HepG2 (cell line): ENCODE measurements around the gene SURF6. TPM values are rescaled to one million over a fixed set of nuclear protein-coding genes. Genes with fewer than 3 reads are reported as not detected.

Experiments used
- DMAP1 ChIP-seq: IDR thresholded peaks from 2 replicates; pipeline ENCODE4 v1.6.1; 2016
- HOXA3 ChIP-seq: sonication (generic); formaldehyde crosslinking; IDR thresholded peaks from 2 replicates; pipeline ENCODE4 v1.5.0; 2020; ENCODE audit warnings: missing genetic modification reagents
- KDM2A ChIP-seq: sonication (generic); formaldehyde crosslinking; IDR thresholded peaks from 2 replicates; pipeline ENCODE4 v1.4.0; 2020; ENCODE audit warnings: low read depth, missing genetic modification reagents, borderline replicate concordance
- MATR3 ChIP-seq: sonication (generic); formaldehyde crosslinking; IDR thresholded peaks from 2 replicates; pipeline ENCODE4 v1.4.0; 2020; ENCODE audit warnings: missing genetic modification reagents
- MYC ChIP-seq: sonication (generic); formaldehyde crosslinking; IDR thresholded peaks from 2 replicates; pipeline ENCODE4 v1.9.0; 2021; ENCODE audit warnings: missing genetic modification reagents, borderline replicate concordance
- POLR2A ChIP-seq, 2 experiments: IDR thresholded peaks; 2 replicates each; pipeline ENCODE4 v1.6.1; 2011; ENCODE audit warnings: low read depth in 2 of 2, low read length in 2 of 2, mild to moderate bottlenecking in 1 of 2, moderate library complexity in 1 of 2; ENCODE audit not compliant: insufficient read depth in 1 of 2
- SAP130 ChIP-seq: IDR thresholded peaks from 2 replicates; pipeline ENCODE4 v1.6.1; 2016; ENCODE audit warnings: low read depth
- SATB2 ChIP-seq: sonication (generic); formaldehyde crosslinking; IDR thresholded peaks from 2 replicates; pipeline ENCODE4 v1.5.0; 2020; ENCODE audit warnings: missing genetic modification reagents
- SKI ChIP-seq: fragments of 450-650 bp; IDR thresholded peaks from one replicate; pipeline ENCODE4 v1.6.1; 2018; ENCODE audit warnings: mild to moderate bottlenecking; ENCODE audit not compliant: partially characterized antibody
- SNAPC2 ChIP-seq: sonication (generic); formaldehyde crosslinking; IDR thresholded peaks from 2 replicates; pipeline ENCODE4 v1.8.1; 2022; ENCODE audit warnings: mild to moderate bottlenecking, missing genetic modification reagents
- THRA ChIP-seq: sonication (generic); formaldehyde crosslinking; IDR thresholded peaks from 2 replicates; pipeline ENCODE4 v1.4.0; 2020; ENCODE audit warnings: missing genetic modification reagents, borderline replicate concordance
- TOPORS ChIP-seq: sonication (generic); formaldehyde crosslinking; IDR thresholded peaks from 2 replicates; pipeline ENCODE4 v1.8.0; 2023; ENCODE audit warnings: mild to moderate bottlenecking, missing genetic modification reagents
- ZMYM4 ChIP-seq: sonication (generic); formaldehyde crosslinking; IDR thresholded peaks from 2 replicates; pipeline ENCODE4 v1.8.1; 2023; ENCODE audit warnings: mild to moderate bottlenecking, missing genetic modification reagents
- ZNF232 ChIP-seq: sonication (generic); formaldehyde crosslinking; IDR thresholded peaks from 2 replicates; pipeline ENCODE4 v1.4.0; 2020; ENCODE audit warnings: missing genetic modification reagents, borderline replicate concordance
- ZNF362 ChIP-seq: sonication (generic); formaldehyde crosslinking; IDR thresholded peaks from 2 replicates; pipeline ENCODE4 v1.4.0; 2020; ENCODE audit warnings: missing genetic modification reagents, mild to moderate bottlenecking, borderline replicate concordance
- ZNF773 ChIP-seq: sonication (generic); formaldehyde crosslinking; IDR thresholded peaks from 2 replicates; pipeline ENCODE4 v1.4.0; 2020; ENCODE audit warnings: missing genetic modification reagents, borderline replicate concordance
- ZNF775 ChIP-seq: sonication (generic); formaldehyde crosslinking; IDR thresholded peaks from 2 replicates; pipeline ENCODE4 v1.4.0; 2020; ENCODE audit warnings: missing genetic modification reagents, mild to moderate bottlenecking, moderate library complexity, borderline replicate concordance
- polyA plus RNA-seq, 8 experiments: library from polyadenylated mRNA; depleted of rRNA in 3 of 8; stranded (reverse) in 7 of 8; unstranded in 1 of 8; fragments of >200 nt; fragmentation: Illumina TruSeq in 4 of 8; extraction: Trizol in 4 of 8; gene quantifications; 2 replicates each; pipeline versions ENCODE4 v1.2.1 to v1.2.3, GENCODE V29; 2011 to 2016; ENCODE audit warnings: low read depth in 4 of 8, missing spikeins in 1 of 8, mixed read lengths in 1 of 8; ENCODE audit not compliant: insufficient read depth in 1 of 8
- total RNA-seq, 5 experiments: library from RNA; depleted of rRNA; stranded (reverse); fragments of >200 nt; fragmentation: Illumina TruSeq; extraction: Trizol; gene quantifications; 2 replicates each; pipeline ENCODE4 v1.2.3, GENCODE V29; 2016; ENCODE audit warnings: low read depth in 1 of 5
- TF ChIP-seq, protein P1 (sequence below): sonication (generic); formaldehyde crosslinking; IDR thresholded peaks from 2 replicates; pipeline ENCODE4 v1.4.0; 2020; ENCODE audit warnings: mild to moderate bottlenecking, missing genetic modification reagents
- TF ChIP-seq, protein P2 (sequence below): sonication (generic); formaldehyde crosslinking; IDR thresholded peaks from 2 replicates; pipeline ENCODE4 v1.4.0; 2020; ENCODE audit warnings: missing genetic modification reagents, borderline replicate concordance
- TF ChIP-seq, protein P3 (sequence below): sonication (generic); formaldehyde crosslinking; IDR thresholded peaks from 2 replicates; pipeline ENCODE4 v1.8.1; 2023; ENCODE audit warnings: mild to moderate bottlenecking, missing genetic modification reagents

SURF6 gene
- total and polyA plus RNA-seq, 2 of the 13 experiments (the other 11 are each of a cell fraction or from before 2014, with no cell fraction given): 5.9 to 14.7 TPM

DNA sequence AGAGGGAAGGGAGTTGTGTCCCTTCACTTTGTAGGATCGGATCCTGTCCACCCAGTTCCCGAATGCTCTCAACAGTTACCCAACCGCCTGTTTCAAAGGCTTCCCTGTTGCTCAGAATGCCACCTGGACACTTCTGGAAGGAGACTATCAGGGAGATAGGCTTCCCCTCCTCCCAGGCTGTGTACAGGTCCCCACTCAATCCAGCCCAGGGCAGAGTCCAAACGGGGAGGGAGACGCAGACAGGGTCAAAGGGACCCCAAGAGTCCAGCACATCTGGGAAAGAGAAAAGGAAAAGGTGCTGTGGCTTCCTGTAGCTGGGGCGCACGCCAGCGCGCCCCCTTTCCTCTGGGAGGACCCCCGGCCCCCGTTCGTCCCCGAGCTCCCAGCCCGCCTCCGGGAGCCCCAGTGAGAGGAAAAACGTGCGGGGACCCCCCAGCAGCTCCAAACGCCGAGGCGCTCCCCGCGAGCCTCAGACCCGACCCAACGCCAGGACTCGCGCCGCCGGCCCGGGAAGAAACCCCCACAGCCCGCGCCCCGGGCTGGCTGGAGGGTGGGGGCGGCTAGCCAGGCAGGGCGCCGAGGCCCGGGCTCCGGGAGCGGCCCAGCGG lies 39.2 kb upstream of the SURF6 start (continued):
- TF ChIP-seq SNAPC2 (CRISPR knock-in tag) (no peak), SKI (peak; percentile 46), SATB2 (CRISPR knock-in tag) (0 out of 2 replicates have a peak, but pooled peaks have one; percentile 40), HOXA3 (peak; percentile 50; the same call in 1 of the 2 replicates), MYC (CRISPR knock-in tag) (peak; percentile 52; the same call in 1 of the 2 replicates), ZNF775 (CRISPR knock-in tag) (0 out of 2 replicates have a peak, but pooled peaks have one; percentile 3), KDM2A (CRISPR knock-in tag) (0 out of 2 replicates have a peak, but pooled peaks have one; percentile 12), MATR3 (CRISPR knock-in tag) (no peak), ZMYM4 (CRISPR knock-in tag) (peak; percentile 51; the same call in 1 of the 2 replicates), ZNF362 (CRISPR knock-in tag) (no peak), POLR2A (IDR thresholded peaks at IDR 0.05; ENCODE audit: insufficient read depth in 1 of 2, low read depth in 2 of 2, low read length in 2 of 2) (peak; percentile 64 to 86), DMAP1 (peak; percentile 38; the same call in 1 of the 2 replicates), ZNF232 (CRISPR knock-in tag) (0 out of 2 replicates have a peak, but pooled peaks have one; percentile 64), THRA (0 out of 2 replicates have a peak, but pooled peaks have one; percentile 22), ZNF773 (CRISPR knock-in tag) (0 out of 2 replicates have a peak, but pooled peaks have one; percentile 25), TOPORS (no peak; the same call in 1 of the 2 replicates), SAP130 (peak; percentile 70)
- TF ChIP-seq, protein P1, sequence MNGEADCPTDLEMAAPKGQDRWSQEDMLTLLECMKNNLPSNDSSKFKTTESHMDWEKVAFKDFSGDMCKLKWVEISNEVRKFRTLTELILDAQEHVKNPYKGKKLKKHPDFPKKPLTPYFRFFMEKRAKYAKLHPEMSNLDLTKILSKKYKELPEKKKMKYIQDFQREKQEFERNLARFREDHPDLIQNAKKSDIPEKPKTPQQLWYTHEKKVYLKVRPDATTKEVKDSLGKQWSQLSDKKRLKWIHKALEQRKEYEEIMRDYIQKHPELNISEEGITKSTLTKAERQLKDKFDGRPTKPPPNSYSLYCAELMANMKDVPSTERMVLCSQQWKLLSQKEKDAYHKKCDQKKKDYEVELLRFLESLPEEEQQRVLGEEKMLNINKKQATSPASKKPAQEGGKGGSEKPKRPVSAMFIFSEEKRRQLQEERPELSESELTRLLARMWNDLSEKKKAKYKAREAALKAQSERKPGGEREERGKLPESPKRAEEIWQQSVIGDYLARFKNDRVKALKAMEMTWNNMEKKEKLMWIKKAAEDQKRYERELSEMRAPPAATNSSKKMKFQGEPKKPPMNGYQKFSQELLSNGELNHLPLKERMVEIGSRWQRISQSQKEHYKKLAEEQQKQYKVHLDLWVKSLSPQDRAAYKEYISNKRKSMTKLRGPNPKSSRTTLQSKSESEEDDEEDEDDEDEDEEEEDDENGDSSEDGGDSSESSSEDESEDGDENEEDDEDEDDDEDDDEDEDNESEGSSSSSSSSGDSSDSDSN (CRISPR knock-in tag): no peak
- TF ChIP-seq, protein P2, sequence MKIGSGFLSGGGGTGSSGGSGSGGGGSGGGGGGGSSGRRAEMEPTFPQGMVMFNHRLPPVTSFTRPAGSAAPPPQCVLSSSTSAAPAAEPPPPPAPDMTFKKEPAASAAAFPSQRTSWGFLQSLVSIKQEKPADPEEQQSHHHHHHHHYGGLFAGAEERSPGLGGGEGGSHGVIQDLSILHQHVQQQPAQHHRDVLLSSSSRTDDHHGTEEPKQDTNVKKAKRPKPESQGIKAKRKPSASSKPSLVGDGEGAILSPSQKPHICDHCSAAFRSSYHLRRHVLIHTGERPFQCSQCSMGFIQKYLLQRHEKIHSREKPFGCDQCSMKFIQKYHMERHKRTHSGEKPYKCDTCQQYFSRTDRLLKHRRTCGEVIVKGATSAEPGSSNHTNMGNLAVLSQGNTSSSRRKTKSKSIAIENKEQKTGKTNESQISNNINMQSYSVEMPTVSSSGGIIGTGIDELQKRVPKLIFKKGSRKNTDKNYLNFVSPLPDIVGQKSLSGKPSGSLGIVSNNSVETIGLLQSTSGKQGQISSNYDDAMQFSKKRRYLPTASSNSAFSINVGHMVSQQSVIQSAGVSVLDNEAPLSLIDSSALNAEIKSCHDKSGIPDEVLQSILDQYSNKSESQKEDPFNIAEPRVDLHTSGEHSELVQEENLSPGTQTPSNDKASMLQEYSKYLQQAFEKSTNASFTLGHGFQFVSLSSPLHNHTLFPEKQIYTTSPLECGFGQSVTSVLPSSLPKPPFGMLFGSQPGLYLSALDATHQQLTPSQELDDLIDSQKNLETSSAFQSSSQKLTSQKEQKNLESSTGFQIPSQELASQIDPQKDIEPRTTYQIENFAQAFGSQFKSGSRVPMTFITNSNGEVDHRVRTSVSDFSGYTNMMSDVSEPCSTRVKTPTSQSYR (CRISPR knock-in tag): peak; percentile 53; the same call in 1 of the 2 replicates
- TF ChIP-seq, protein P3, sequence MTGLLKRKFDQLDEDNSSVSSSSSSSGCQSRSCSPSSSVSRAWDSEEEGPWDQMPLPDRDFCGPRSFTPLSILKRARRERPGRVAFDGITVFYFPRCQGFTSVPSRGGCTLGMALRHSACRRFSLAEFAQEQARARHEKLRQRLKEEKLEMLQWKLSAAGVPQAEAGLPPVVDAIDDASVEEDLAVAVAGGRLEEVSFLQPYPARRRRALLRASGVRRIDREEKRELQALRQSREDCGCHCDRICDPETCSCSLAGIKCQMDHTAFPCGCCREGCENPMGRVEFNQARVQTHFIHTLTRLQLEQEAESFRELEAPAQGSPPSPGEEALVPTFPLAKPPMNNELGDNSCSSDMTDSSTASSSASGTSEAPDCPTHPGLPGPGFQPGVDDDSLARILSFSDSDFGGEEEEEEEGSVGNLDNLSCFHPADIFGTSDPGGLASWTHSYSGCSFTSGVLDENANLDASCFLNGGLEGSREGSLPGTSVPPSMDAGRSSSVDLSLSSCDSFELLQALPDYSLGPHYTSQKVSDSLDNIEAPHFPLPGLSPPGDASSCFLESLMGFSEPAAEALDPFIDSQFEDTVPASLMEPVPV: peak; percentile 75; the same call in 1 of the 2 replicates
